ENCODE data around the gene LRRC14B.

GRCh38 chr5:198516-199196 lies 7.4 kb downstream of the LRRC14B start:
- TF ChIP-seq CTCF (IDR thresholded peaks at IDR 0.05 in 8 of 11, conservative IDR thresholded peaks at IDR 0.05 in 3 of 11) = no peak
- TF ChIP-seq POLR2A (IDR thresholded peaks at IDR 0.05) = no peak
- TF ChIP-seq POLR2AphosphoS5 (IDR thresholded peaks at IDR 0.05) = no peak

Measured in spleen (tissue), 7 donors.